ENCODE measurements around the gene CREB5. TPM values are rescaled to one million over a fixed set of nuclear protein-coding genes. Genes with fewer than 3 reads are reported as not detected.

Gene CREB5
- total RNA-seq, 1 experiment from 2014 or later: 5.2 TPM

- H3K4me2 ChIP-seq (ENCODE audit: low read length): no peak overlapping the region
- no peak overlapping the region for H3K9ac ChIP-seq (ENCODE audit: low read length)
- H3K4me1 ChIP-seq (ENCODE audit: insufficient read depth, low read length): no peaks in the 10 kb centered on the region
- ChIA-PET CTCF (no interaction called here), POLR2A (ENCODE audit: unreplicated experiment) (interaction anchor here (0.6 kb wide), 1 partner anchor 166 kb away, joined by 11 read pairs; no protein-coding TSS in a partner anchor)
- no peaks in the 10 kb centered on the region for H3F3A ChIP-seq (ENCODE audit: low read length, unreplicated experiment)
- DNase-seq (no peak), ATAC-seq (no peak)
- TF ChIP-seq, protein P1, sequence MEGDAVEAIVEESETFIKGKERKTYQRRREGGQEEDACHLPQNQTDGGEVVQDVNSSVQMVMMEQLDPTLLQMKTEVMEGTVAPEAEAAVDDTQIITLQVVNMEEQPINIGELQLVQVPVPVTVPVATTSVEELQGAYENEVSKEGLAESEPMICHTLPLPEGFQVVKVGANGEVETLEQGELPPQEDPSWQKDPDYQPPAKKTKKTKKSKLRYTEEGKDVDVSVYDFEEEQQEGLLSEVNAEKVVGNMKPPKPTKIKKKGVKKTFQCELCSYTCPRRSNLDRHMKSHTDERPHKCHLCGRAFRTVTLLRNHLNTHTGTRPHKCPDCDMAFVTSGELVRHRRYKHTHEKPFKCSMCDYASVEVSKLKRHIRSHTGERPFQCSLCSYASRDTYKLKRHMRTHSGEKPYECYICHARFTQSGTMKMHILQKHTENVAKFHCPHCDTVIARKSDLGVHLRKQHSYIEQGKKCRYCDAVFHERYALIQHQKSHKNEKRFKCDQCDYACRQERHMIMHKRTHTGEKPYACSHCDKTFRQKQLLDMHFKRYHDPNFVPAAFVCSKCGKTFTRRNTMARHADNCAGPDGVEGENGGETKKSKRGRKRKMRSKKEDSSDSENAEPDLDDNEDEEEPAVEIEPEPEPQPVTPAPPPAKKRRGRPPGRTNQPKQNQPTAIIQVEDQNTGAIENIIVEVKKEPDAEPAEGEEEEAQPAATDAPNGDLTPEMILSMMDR (conservative IDR thresholded peaks at IDR 0.05; ENCODE audit: low read depth, low read length): no peak
- no peak for TF ChIP-seq EZH2 (IDR thresholded peaks at IDR 0.05; ENCODE audit: low read length, unreplicated experiment)
- no peak for TF ChIP-seq EZH2phosphoT487 (IDR thresholded peaks at IDR 0.05; ENCODE audit: borderline replicate concordance, low read length)
- no peaks in the 10 kb centered on the region for H3K9me2 ChIP-seq (replicated peaks; ENCODE audit: low read length)
- no TSS peak for BruUV-seq (replicated peaks)
- no peaks in the 10 kb centered on the region for H3K27me3 ChIP-seq (ENCODE audit: low read length)
- H2AFZ ChIP-seq (ENCODE audit: low read length): no peak overlapping the region
- no peaks in the 10 kb centered on the region for H3K9me3 ChIP-seq (ENCODE audit: low read length)
- no peaks in the 10 kb centered on the region for H3K36me3 ChIP-seq (ENCODE audit: low read depth, low read length)
- H4K20me1 ChIP-seq (ENCODE audit: low read length): no peaks in the 10 kb centered on the region
- H3K4me3 ChIP-seq (ENCODE audit: low read length): no peak overlapping the region
- H3K27ac ChIP-seq (ENCODE audit: low read length): no peak overlapping the region
- intact Hi-C loops (cut with micrococcal nuclease): no loop called here
- H3K79me2 ChIP-seq (ENCODE audit: low read length): no peaks in the 10 kb centered on the region
Observed at GRCh38 chr7:28739128-28739527, 326.8 kb downstream of the CREB5 start.

DNA sequence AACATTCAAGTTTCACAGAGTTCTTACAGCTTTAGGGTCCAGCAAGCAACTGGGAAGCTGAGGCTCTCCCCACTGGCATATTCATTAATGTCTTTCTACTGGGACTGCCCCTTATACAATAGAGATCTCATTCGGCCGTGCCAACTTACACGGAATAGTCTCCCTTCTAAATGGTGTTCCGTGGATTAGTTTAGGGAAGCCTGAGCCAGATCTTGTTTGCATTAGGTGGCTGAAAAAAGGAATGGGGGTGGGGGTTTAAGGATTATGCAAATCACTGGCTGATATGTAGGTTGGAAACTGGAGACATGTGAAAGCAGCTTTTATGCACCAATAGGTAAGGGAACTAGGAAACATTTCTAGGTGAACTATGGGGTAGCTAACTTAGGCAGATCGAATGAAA, 327.5 kb downstream of the CREB5 start:
- no TSS peak for BruUV-seq (replicated peaks)
- no peaks in the 10 kb centered on the region for H3K4me1 ChIP-seq (ENCODE audit: insufficient read depth, low read length)

DNA sequence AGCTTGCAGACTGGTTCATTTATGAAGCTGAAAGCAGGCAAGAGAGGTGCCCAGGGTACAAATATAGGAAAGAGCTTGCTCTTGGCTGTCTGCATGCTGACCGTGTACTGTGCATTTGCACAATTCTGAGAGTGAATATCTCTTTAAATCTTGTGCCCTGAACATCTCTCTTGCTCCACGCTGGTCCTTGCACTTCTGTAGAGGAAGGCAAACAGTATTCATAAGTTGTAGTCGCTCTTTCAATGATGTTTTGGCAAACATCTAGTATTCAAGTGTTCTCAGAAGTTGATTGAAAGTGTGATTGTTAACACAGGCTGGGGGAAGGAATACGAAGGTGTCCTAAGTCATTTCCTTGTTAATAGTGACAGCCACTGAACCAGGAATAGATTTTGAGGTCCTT, 332.6 kb downstream of the CREB5 start:
- no peak for ATAC-seq
- no peak overlapping the region for H3K27ac ChIP-seq (ENCODE audit: low read length)
- no peaks in the 10 kb centered on the region for H4K20me1 ChIP-seq (ENCODE audit: low read length)
- intact Hi-C loops (cut with micrococcal nuclease): loop anchor here (5.0 kb wide), 1 partner anchor 58 kb away; no protein-coding TSS in a partner anchor
- H3K27me3 ChIP-seq (ENCODE audit: low read length): no peaks in the 10 kb centered on the region
- ChIA-PET CTCF (no interaction called here), POLR2A (ENCODE audit: unreplicated experiment) (no interaction called here)
- H3K79me2 ChIP-seq (ENCODE audit: low read length): no peaks in the 10 kb centered on the region
- TF ChIP-seq EZH2phosphoT487 (IDR thresholded peaks at IDR 0.05; ENCODE audit: borderline replicate concordance, low read length) (no peak), EZH2 (IDR thresholded peaks at IDR 0.05; ENCODE audit: low read length, unreplicated experiment) (no peak)
- TF ChIP-seq, protein P1 (conservative IDR thresholded peaks at IDR 0.05; ENCODE audit: low read depth, low read length): no peak
- no peaks in the 10 kb centered on the region for H3K36me3 ChIP-seq (ENCODE audit: low read depth, low read length)
- BruUV-seq (replicated peaks): no TSS peak
- H2AFZ ChIP-seq (ENCODE audit: low read length): no peak overlapping the region
- H3F3A ChIP-seq (ENCODE audit: low read length, unreplicated experiment): no peaks in the 10 kb centered on the region
- H3K9me3 ChIP-seq (ENCODE audit: low read length): no peaks in the 10 kb centered on the region
- H3K4me3 ChIP-seq (ENCODE audit: low read length): no peak overlapping the region
- H3K4me2 ChIP-seq (ENCODE audit: low read length): no peak overlapping the region
- no peaks in the 10 kb centered on the region for H3K9me2 ChIP-seq (replicated peaks; ENCODE audit: low read length)
- no peak for DNase-seq
- H3K9ac ChIP-seq (ENCODE audit: low read length): no peak overlapping the region
- peaks cover 13% of the 10 kb centered on the region for H3K4me1 ChIP-seq (ENCODE audit: insufficient read depth, low read length)

More for the DNA sequence above, 327.5 kb downstream of the CREB5 start:
- ATAC-seq: no peak
- H3K27me3 ChIP-seq (ENCODE audit: low read length): no peaks in the 10 kb centered on the region
- no peak overlapping the region for H3K27ac ChIP-seq (ENCODE audit: low read length)
- no peaks in the 10 kb centered on the region for H3K9me2 ChIP-seq (replicated peaks; ENCODE audit: low read length)
- no peaks in the 10 kb centered on the region for H4K20me1 ChIP-seq (ENCODE audit: low read length)
- H3F3A ChIP-seq (ENCODE audit: low read length, unreplicated experiment): no peaks in the 10 kb centered on the region
- DNase-seq: no peak
- no peak overlapping the region for H3K4me2 ChIP-seq (ENCODE audit: low read length)
- intact Hi-C loops (cut with micrococcal nuclease): no loop called here
- no peaks in the 10 kb centered on the region for H3K79me2 ChIP-seq (ENCODE audit: low read length)
- ChIA-PET POLR2A (ENCODE audit: unreplicated experiment) (interaction anchor here (0.6 kb wide), 1 partner anchor 166 kb away, joined by 11 read pairs; no protein-coding TSS in a partner anchor), CTCF (no interaction called here)
- H3K4me3 ChIP-seq (ENCODE audit: low read length): no peak overlapping the region
- no peak overlapping the region for H3K9ac ChIP-seq (ENCODE audit: low read length)
- no peak overlapping the region for H2AFZ ChIP-seq (ENCODE audit: low read length)
- no peaks in the 10 kb centered on the region for H3K36me3 ChIP-seq (ENCODE audit: low read depth, low read length)
- H3K9me3 ChIP-seq (ENCODE audit: low read length): no peaks in the 10 kb centered on the region
- TF ChIP-seq EZH2 (IDR thresholded peaks at IDR 0.05; ENCODE audit: low read length, unreplicated experiment): no peak
- no peak for TF ChIP-seq EZH2phosphoT487 (IDR thresholded peaks at IDR 0.05; ENCODE audit: borderline replicate concordance, low read length)
- TF ChIP-seq, protein P1 (conservative IDR thresholded peaks at IDR 0.05; ENCODE audit: low read depth, low read length): no peak

Measured in PC-3 (cell line).